ENCODE measurements around the gene C2CD4D. TPM values are rescaled to one million over a fixed set of nuclear protein-coding genes. Genes with fewer than 3 reads are reported as not detected.

Gene C2CD4D
- polyA plus RNA-seq, 1 experiment = not detected

- ChIA-PET POLR2A (no interaction called here), CTCF (no interaction called here)
Measured at GRCh38 chr1:151822404-151822803, 17.2 kb downstream of the C2CD4D start.

GRCh38 chr1:151820940-151821339, 18.7 kb downstream of the C2CD4D start:
- no peaks in the 10 kb centered on the region for H3K36me3 ChIP-seq (ENCODE audit: control insufficient read depth, insufficient read depth, low read length)
- DNase-seq (ENCODE audit: low read depth) = no peak
- TF ChIP-seq CTCF (IDR thresholded peaks at IDR 0.05; ENCODE audit: insufficient read depth, low read depth, low read length) = no peak
- ChIA-PET POLR2A (no interaction called here), CTCF (interaction anchor here (1.3 kb wide), 1 partner anchor 16 kb away, joined by 5 read pairs; no protein-coding TSS in a partner anchor)
- peaks cover 30% of the 10 kb centered on the region for H3K27me3 ChIP-seq (ENCODE audit: control insufficient read depth, insufficient read depth, low read length)
- H3K4me3 ChIP-seq (ENCODE audit: low read depth, low read length) = no peak overlapping the region

More at GRCh38 chr1:151822404-151822803, 17.2 kb downstream of the C2CD4D start:
- no peak for TF ChIP-seq CTCF (IDR thresholded peaks at IDR 0.05; ENCODE audit: insufficient read depth, low read depth, low read length)
- H3K36me3 ChIP-seq (ENCODE audit: control insufficient read depth, insufficient read depth, low read length) = no peaks in the 10 kb centered on the region
- DNase-seq (ENCODE audit: low read depth) = no peak
- peaks cover 26% of the 10 kb centered on the region for H3K27me3 ChIP-seq (ENCODE audit: control insufficient read depth, insufficient read depth, low read length)
- no peak overlapping the region for H3K4me3 ChIP-seq (ENCODE audit: low read depth, low read length)

GRCh38 chr1:151819976-151820623, 19.5 kb downstream of the C2CD4D start:
- Histone ChIP-seq H3K36me3 (ENCODE audit: control insufficient read depth, insufficient read depth, low read length) (no peaks in the 10 kb centered on the region), H3K27me3 (ENCODE audit: control insufficient read depth, insufficient read depth, low read length) (peaks cover 28% of the 10 kb centered on the region), H3K4me3 (ENCODE audit: low read depth, low read length) (no peak overlapping the region)
- CTCF ChIA-PET = interaction anchor here (1.3 kb wide), 1 partner anchor 16 kb away, joined by 5 read pairs; no protein-coding TSS in a partner anchor
- POLR2A ChIA-PET = no interaction called here
- TF ChIP-seq CTCF (IDR thresholded peaks at IDR 0.05; ENCODE audit: insufficient read depth, low read depth, low read length) = no peak
- no peak for DNase-seq (ENCODE audit: low read depth)

- TF ChIP-seq CTCF (IDR thresholded peaks at IDR 0.05; ENCODE audit: insufficient read depth, low read depth, low read length) = no peak
- ChIA-PET POLR2A (no interaction called here), CTCF (no interaction called here)
- no peak for DNase-seq (ENCODE audit: low read depth)
- H3K27me3 ChIP-seq (ENCODE audit: control insufficient read depth, insufficient read depth, low read length) = peaks cover 24% of the 10 kb centered on the region
- no peaks in the 10 kb centered on the region for H3K36me3 ChIP-seq (ENCODE audit: control insufficient read depth, insufficient read depth, low read length)
- no peak overlapping the region for H3K4me3 ChIP-seq (ENCODE audit: low read depth, low read length)
Measured at GRCh38 chr1:151819227-151819835, 20.3 kb downstream of the C2CD4D start.

GRCh38 chr1:151817353-151817730, 22.3 kb downstream of the C2CD4D start:
- no peak for TF ChIP-seq CTCF (IDR thresholded peaks at IDR 0.05; ENCODE audit: insufficient read depth, low read depth, low read length)
- peaks cover 28% of the 10 kb centered on the region for H3K27me3 ChIP-seq (ENCODE audit: control insufficient read depth, insufficient read depth, low read length)
- H3K4me3 ChIP-seq (ENCODE audit: low read depth, low read length) = no peak overlapping the region
- CTCF ChIA-PET = interaction anchor here (1.0 kb wide), 1 partner anchor 119 kb away, joined by 3 read pairs; no protein-coding TSS in a partner anchor
- DNase-seq (ENCODE audit: low read depth) = no peak
- no peaks in the 10 kb centered on the region for H3K36me3 ChIP-seq (ENCODE audit: control insufficient read depth, insufficient read depth, low read length)
- POLR2A ChIA-PET = no interaction called here
